IPS-11a (cell line): ENCODE measurements around the gene SLC27A1.
A peak's percentile ranks its signal among the peaks of the same experiment; 100 is the strongest.
"Not testable (repeated sequence)": the region's sequence is repeated elsewhere in the genome, so short reads cannot be mapped to it uniquely, and the experiment has no call there.

Experiments used
- H3K4me3 ChIP-seq: one replicate; pipeline ENCODE4 v1.5.1; 2013; ENCODE audit warnings: low read depth, low read length, control low read depth

The SLC27A1 gene

GRCh38 chr19:17456127-17456526, 14.2 kb upstream of the SLC27A1 start:
- no peak overlapping the region for H3K4me3 ChIP-seq

- H3K4me3 ChIP-seq: no peak overlapping the region
Observed at GRCh38 chr19:17457616-17458015, 12.7 kb upstream of the SLC27A1 start.

- H3K4me3 ChIP-seq: no peak overlapping the region
Observed at GRCh38 chr19:17458970-17459369, 11.4 kb upstream of the SLC27A1 start.

- H3K4me3 ChIP-seq: no peak within 1 kb of the TSS
Observed at GRCh38 chr19:17460372-17461230, 9.7 kb upstream of the SLC27A1 start, which contains the start of gene NXNL1. TSS of gene NXNL1 (minus strand) at chr19:17460926. CDS start at chr19:17460869, 57 bp downstream.

- no peak overlapping the region for H3K4me3 ChIP-seq
Observed at GRCh38 chr19:17466487-17466850, 3.9 kb upstream of the SLC27A1 start.

GRCh38 chr19:17467471-17468301, 2.6 kb upstream of the SLC27A1 start:
- no peak overlapping the region for H3K4me3 ChIP-seq

- peak overlapping the region; percentile 50 for H3K4me3 ChIP-seq
Observed at GRCh38 chr19:17468302-17469091, 1.8 kb upstream of the SLC27A1 start.

GRCh38 chr19:17469092-17469480, 1.2 kb upstream of the SLC27A1 start:
- H3K4me3 ChIP-seq: peak overlapping the region; percentile 50

- peak overlapping the region; percentile 68 for H3K4me3 ChIP-seq
Observed at GRCh38 chr19:17469481-17470067, 750 bp upstream of the SLC27A1 start.

GRCh38 chr19:17471410-17472125, 1.2 kb downstream of the SLC27A1 start:
- H3K4me3 ChIP-seq: peak overlapping the region; percentile 1

- no peak overlapping the region for H3K4me3 ChIP-seq
Observed at GRCh38 chr19:17473041-17473440, 2.7 kb downstream of the SLC27A1 start.

- H3K4me3 ChIP-seq: not testable (repeated sequence)
Observed at GRCh38 chr19:17475011-17475540, 4.8 kb downstream of the SLC27A1 start.

GRCh38 chr19:17475541-17476115, 5.3 kb downstream of the SLC27A1 start:
- no peak overlapping the region for H3K4me3 ChIP-seq

- H3K4me3 ChIP-seq: no peak overlapping the region
Observed at GRCh38 chr19:17479325-17479791, 9.0 kb downstream of the SLC27A1 start.

GRCh38 chr19:17481986-17482385, 11.7 kb downstream of the SLC27A1 start:
- no peak overlapping the region for H3K4me3 ChIP-seq

- no peak overlapping the region for H3K4me3 ChIP-seq
Observed at GRCh38 chr19:17482877-17483604, 12.7 kb downstream of the SLC27A1 start.

- H3K4me3 ChIP-seq: no peak overlapping the region
Observed at GRCh38 chr19:17483605-17484002, 13.3 kb downstream of the SLC27A1 start.

- no peak overlapping the region for H3K4me3 ChIP-seq
Observed at GRCh38 chr19:17484520-17485185, 14.3 kb downstream of the SLC27A1 start.
